HepG2 (cell line): Measurements from ENCODE around the gene SPRED2. TPM values are rescaled to one million over a fixed set of nuclear protein-coding genes. Genes with fewer than 3 reads are reported as not detected.
A peak's percentile ranks its signal among the peaks of the same experiment; 100 is the strongest.

Source experiments
- ARID2 ChIP-seq: sonication (generic); formaldehyde crosslinking; IDR thresholded peaks from 2 replicates; pipeline ENCODE4 v1.8.1; 2022; ENCODE audit warnings: mild to moderate bottlenecking, missing genetic modification reagents, borderline replicate concordance
- CSRNP2 ChIP-seq: sonication (generic); formaldehyde crosslinking; conservative IDR thresholded peaks from 2 replicates; pipeline ENCODE4 v1.8.0; 2022; ENCODE audit warnings: low read depth, missing genetic modification reagents
- ELF3 ChIP-seq: IDR thresholded peaks from 2 replicates; pipeline ENCODE4 v1.6.1; 2016; ENCODE audit warnings: missing genetic modification reagents, missing compliant biosample characterization
- ESRRA ChIP-seq: sonication (generic); formaldehyde crosslinking; IDR thresholded peaks from 2 replicates; pipeline ENCODE4 v1.5.1; 2020; ENCODE audit warnings: mild to moderate bottlenecking, low read depth, missing genetic modification reagents
- GMEB1 ChIP-seq: sonication (generic); formaldehyde crosslinking; IDR thresholded peaks from 2 replicates; pipeline ENCODE4 v1.5.1; 2020; ENCODE audit warnings: missing genetic modification reagents, mild to moderate bottlenecking, borderline replicate concordance
- HOXA7 ChIP-seq: sonication (generic); formaldehyde crosslinking; IDR thresholded peaks from 2 replicates; pipeline ENCODE4 v1.8.1; 2022; ENCODE audit warnings: mild to moderate bottlenecking, missing genetic modification reagents, moderate library complexity
- MIER3 ChIP-seq: IDR thresholded peaks from 2 replicates; pipeline ENCODE4 v1.6.1; 2016; ENCODE audit warnings: missing compliant biosample characterization, borderline replicate concordance
- SUZ12 ChIP-seq: fragments of 150-350 bp; IDR thresholded peaks from 2 replicates; pipeline ENCODE4 v1.6.1; 2014; ENCODE audit warnings: low read depth, low read length
- TGIF2 ChIP-seq: IDR thresholded peaks from 2 replicates; pipeline ENCODE4 v1.6.1; 2016; ENCODE audit warnings: control low read depth, missing compliant biosample characterization
- ZBTB26 ChIP-seq: IDR thresholded peaks from 2 replicates; pipeline ENCODE4 v1.6.1; 2016; ENCODE audit warnings: missing compliant biosample characterization, missing genetic modification reagents, borderline replicate concordance
- ZNF879 ChIP-seq: sonication (generic); formaldehyde crosslinking; IDR thresholded peaks from 2 replicates; pipeline ENCODE4 v1.8.1; 2023; ENCODE audit warnings: missing genetic modification reagents
- polyA plus RNA-seq, 8 experiments: library from polyadenylated mRNA; depleted of rRNA in 3 of 8; stranded (reverse) in 7 of 8; unstranded in 1 of 8; fragments of >200 nt; fragmentation: Illumina TruSeq in 4 of 8; extraction: Trizol in 4 of 8; gene quantifications; 2 replicates each; pipeline versions ENCODE4 v1.2.1 to v1.2.3, GENCODE V29; 2011 to 2016; ENCODE audit warnings: low read depth in 4 of 8, missing spikeins in 1 of 8, mixed read lengths in 1 of 8; ENCODE audit not compliant: insufficient read depth in 1 of 8
- total RNA-seq, 5 experiments: library from RNA; depleted of rRNA; stranded (reverse); fragments of >200 nt; fragmentation: Illumina TruSeq; extraction: Trizol; gene quantifications; 2 replicates each; pipeline ENCODE4 v1.2.3, GENCODE V29; 2016; ENCODE audit warnings: low read depth in 1 of 5
- TF ChIP-seq, protein P1 (sequence below): sonication (generic); formaldehyde crosslinking; conservative IDR thresholded peaks from 2 replicates; pipeline ENCODE4 v1.4.0; 2020; ENCODE audit warnings: missing genetic modification reagents
- TF ChIP-seq, protein P2 (sequence below): sonication (generic); formaldehyde crosslinking; IDR thresholded peaks from 2 replicates; pipeline ENCODE4 v1.5.0; 2020; ENCODE audit warnings: mild to moderate bottlenecking, missing genetic modification reagents, borderline replicate concordance

SPRED2 gene
- total and polyA plus RNA-seq, 2 of the 13 experiments (the other 11 are each of a cell fraction or from before 2014, with no cell fraction given): 13.0 to 37.0 TPM

- TF ChIP-seq, protein P1, sequence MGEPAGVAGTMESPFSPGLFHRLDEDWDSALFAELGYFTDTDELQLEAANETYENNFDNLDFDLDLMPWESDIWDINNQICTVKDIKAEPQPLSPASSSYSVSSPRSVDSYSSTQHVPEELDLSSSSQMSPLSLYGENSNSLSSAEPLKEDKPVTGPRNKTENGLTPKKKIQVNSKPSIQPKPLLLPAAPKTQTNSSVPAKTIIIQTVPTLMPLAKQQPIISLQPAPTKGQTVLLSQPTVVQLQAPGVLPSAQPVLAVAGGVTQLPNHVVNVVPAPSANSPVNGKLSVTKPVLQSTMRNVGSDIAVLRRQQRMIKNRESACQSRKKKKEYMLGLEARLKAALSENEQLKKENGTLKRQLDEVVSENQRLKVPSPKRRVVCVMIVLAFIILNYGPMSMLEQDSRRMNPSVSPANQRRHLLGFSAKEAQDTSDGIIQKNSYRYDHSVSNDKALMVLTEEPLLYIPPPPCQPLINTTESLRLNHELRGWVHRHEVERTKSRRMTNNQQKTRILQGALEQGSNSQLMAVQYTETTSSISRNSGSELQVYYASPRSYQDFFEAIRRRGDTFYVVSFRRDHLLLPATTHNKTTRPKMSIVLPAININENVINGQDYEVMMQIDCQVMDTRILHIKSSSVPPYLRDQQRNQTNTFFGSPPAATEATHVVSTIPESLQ (CRISPR knock-in tag): no peak; the same call in 1 of the 2 replicates
- TF ChIP-seq MIER3 (no peak), ESRRA (CRISPR knock-in tag) (0 out of 2 replicates have a peak, but pooled peaks have one; percentile 31), TGIF2 (CRISPR knock-in tag) (peak; percentile 44; the same call in 1 of the 2 replicates), ELF3 (CRISPR knock-in tag) (peak; percentile 69), HOXA7 (no peak), GMEB1 (CRISPR knock-in tag) (no peak; the same call in 1 of the 2 replicates), ZBTB26 (CRISPR knock-in tag) (no peak), SUZ12 (no peak), ARID2 (CRISPR knock-in tag) (0 out of 2 replicates have a peak, but pooled peaks have one; percentile 56), CSRNP2 (CRISPR knock-in tag) (no peak), ZNF879 (no peak)
- TF ChIP-seq, protein P2, sequence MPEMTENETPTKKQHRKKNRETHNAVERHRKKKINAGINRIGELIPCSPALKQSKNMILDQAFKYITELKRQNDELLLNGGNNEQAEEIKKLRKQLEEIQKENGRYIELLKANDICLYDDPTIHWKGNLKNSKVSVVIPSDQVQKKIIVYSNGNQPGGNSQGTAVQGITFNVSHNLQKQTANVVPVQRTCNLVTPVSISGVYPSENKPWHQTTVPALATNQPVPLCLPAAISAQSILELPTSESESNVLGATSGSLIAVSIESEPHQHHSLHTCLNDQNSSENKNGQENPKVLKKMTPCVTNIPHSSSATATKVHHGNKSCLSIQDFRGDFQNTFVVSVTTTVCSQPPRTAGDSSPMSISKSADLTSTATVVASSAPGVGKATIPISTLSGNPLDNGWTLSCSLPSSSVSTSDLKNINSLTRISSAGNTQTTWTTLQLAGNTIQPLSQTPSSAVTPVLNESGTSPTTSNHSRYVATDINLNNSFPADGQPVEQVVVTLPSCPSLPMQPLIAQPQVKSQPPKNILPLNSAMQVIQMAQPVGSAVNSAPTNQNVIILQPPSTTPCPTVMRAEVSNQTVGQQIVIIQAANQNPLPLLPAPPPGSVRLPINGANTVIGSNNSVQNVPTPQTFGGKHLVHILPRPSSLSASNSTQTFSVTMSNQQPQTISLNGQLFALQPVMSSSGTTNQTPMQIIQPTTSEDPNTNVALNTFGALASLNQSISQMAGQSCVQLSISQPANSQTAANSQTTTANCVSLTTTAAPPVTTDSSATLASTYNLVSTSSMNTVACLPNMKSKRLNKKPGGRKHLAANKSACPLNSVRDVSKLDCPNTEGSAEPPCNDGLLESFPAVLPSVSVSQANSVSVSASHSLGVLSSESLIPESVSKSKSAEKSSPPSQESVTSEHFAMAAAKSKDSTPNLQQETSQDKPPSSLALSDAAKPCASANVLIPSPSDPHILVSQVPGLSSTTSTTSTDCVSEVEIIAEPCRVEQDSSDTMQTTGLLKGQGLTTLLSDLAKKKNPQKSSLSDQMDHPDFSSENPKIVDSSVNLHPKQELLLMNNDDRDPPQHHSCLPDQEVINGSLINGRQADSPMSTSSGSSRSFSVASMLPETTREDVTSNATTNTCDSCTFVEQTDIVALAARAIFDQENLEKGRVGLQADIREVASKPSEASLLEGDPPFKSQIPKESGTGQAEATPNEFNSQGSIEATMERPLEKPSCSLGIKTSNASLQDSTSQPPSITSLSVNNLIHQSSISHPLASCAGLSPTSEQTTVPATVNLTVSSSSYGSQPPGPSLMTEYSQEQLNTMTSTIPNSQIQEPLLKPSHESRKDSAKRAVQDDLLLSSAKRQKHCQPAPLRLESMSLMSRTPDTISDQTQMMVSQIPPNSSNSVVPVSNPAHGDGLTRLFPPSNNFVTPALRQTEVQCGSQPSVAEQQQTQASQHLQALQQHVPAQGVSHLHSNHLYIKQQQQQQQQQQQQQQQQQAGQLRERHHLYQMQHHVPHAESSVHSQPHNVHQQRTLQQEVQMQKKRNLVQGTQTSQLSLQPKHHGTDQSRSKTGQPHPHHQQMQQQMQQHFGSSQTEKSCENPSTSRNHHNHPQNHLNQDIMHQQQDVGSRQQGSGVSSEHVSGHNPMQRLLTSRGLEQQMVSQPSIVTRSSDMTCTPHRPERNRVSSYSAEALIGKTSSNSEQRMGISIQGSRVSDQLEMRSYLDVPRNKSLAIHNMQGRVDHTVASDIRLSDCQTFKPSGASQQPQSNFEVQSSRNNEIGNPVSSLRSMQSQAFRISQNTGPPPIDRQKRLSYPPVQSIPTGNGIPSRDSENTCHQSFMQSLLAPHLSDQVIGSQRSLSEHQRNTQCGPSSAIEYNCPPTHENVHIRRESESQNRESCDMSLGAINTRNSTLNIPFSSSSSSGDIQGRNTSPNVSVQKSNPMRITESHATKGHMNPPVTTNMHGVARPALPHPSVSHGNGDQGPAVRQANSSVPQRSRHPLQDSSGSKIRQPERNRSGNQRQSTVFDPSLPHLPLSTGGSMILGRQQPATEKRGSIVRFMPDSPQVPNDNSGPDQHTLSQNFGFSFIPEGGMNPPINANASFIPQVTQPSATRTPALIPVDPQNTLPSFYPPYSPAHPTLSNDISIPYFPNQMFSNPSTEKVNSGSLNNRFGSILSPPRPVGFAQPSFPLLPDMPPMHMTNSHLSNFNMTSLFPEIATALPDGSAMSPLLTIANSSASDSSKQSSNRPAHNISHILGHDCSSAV (CRISPR knock-in tag): no peak
Measured at GRCh38 chr2:65370387-65371073, 61.9 kb downstream of the SPRED2 start (continued).
